Measurements from ENCODE around the gene TIPRL. TPM values are rescaled to one million over a fixed set of nuclear protein-coding genes. Genes with fewer than 3 reads are reported as not detected.

TIPRL gene
- total and polyA plus RNA-seq, 9 of the 15 experiments (the other 6 are each of a cell fraction or from before 2014, with no cell fraction given), result 41.4 to 90.2 (median 69.9) TPM

- TF ChIP-seq CEBPG (CRISPR knock-in tag; IDR thresholded peaks at IDR 0.05), result no peak
- peak; percentile 33 to 37; a peak in 3 of 4 replicates for TF ChIP-seq CEBPG (tag; conservative IDR thresholded peaks at IDR 0.05 in 1 of 2, IDR thresholded peaks at IDR 0.05 in 1 of 2)
- TF ChIP-seq ETS2 (tag; IDR thresholded peaks at IDR 0.05; ENCODE audit: borderline replicate concordance, poor library complexity, severe bottlenecking), result no peak
- TF ChIP-seq MIER1 (IDR thresholded peaks at IDR 0.05; ENCODE audit: low read depth), result no peak
- TF ChIP-seq CBX5 (IDR thresholded peaks at IDR 0.05; ENCODE audit: borderline replicate concordance, low read depth), result no peak
Measured at GRCh38 chr1:168223681-168224540, 45.1 kb downstream of the TIPRL start (continued).

- 61% methylated on average over 3 of the region's 3 CpGs for WGBS (ENCODE audit: insufficient coverage, low coverage, missing lambda C conversion rate)
- Histone ChIP-seq H4K20me1 (replicated peaks; ENCODE audit: control insufficient read depth, insufficient read depth, low read length) (peaks cover 6% of the 10 kb centered on the region; the same call in 1 of the 2 replicates), H3K9ac (ENCODE audit: insufficient read depth in 1 of 2, low read depth in 2 of 2, low read length in 2 of 2) (peak overlapping the region; percentile 85 to 99; a peak in 3 of 4 replicates), H3K27me3 (ENCODE audit: control insufficient read depth in 2 of 2, insufficient read depth in 2 of 2, low read length in 2 of 2) (no peaks in the 10 kb centered on the region), H3K4me1 (replicated peaks in 1 of 2; ENCODE audit: control insufficient read depth in 2 of 2, insufficient read depth in 2 of 2, low read length in 2 of 2) (peaks cover 20 to 33% of the 10 kb centered on the region in 2 experiments), H2AFZ (ENCODE audit: low read depth, low read length) (peak overlapping the region; percentile 88), H3K9me3 (replicated peaks; ENCODE audit: control insufficient read depth, insufficient read depth, low read depth, low read length) (no peaks in the 10 kb centered on the region), H3K4me2 (ENCODE audit: insufficient read depth, low read length) (peak overlapping the region; percentile 76), H3K27ac (ENCODE audit: extremely low read depth, low read depth, low read length) (peak overlapping the region; percentile 91), H3K79me2 (ENCODE audit: control insufficient read depth, insufficient read depth, low read length) (peaks cover 53% of the 10 kb centered on the region), H3K36me3 (ENCODE audit: control insufficient read depth, insufficient read depth, low read length) (peaks cover 25% of the 10 kb centered on the region; the same call in 2 of the 3 replicates), H3K9me1 (ENCODE audit: control insufficient read depth, insufficient read depth, low read length) (no peaks in the 10 kb centered on the region), H3K4me3 (no peak overlapping the region)
- ChIA-PET POLR2A (interaction anchor here (1.0 to 3.2 kb wide), 5 partner anchors 8 to 36 kb away, joined by 3 to 32 read pairs (median 4); no protein-coding TSS in a partner anchor), CTCF (ENCODE audit: low intra/inter-chr PET ratio) (interaction anchor here (1.3 kb wide), 1 partner anchor 143 kb away, joined by 3 read pairs; no protein-coding TSS in a partner anchor)
- intact Hi-C loops (cut with micrococcal nuclease) (loop anchor here (2.0 to 10.0 kb wide), 3 partner anchors 46 to 130 kb away; partner anchors contain the start of gene TIPRL), in situ Hi-C loops (cut with MboI) (no loop called here)
- no TSS peak for BruUV-seq (replicated peaks)
- DNase-seq (ENCODE audit: extremely low read depth in 1 of 4, low spot score in 3 of 4) (peak in 1 of 4 experiments; percentile 27), ATAC-seq (no peak), FAIRE-seq (no peak)
- TF ChIP-seq YY1 (IDR thresholded peaks at IDR 0.05; ENCODE audit: borderline replicate concordance in 1 of 3, control insufficient read depth in 1 of 3, extremely low read depth in 1 of 3, insufficient read depth in 3 of 3, insufficient read length in 1 of 3, insufficient replicate concordance in 2 of 3, low read depth in 1 of 3, low read length in 2 of 3) (peak in 1 of 3 experiments; percentile 4), BRF2 (IDR thresholded peaks at IDR 0.05; ENCODE audit: borderline replicate concordance, insufficient read depth, insufficient read length) (no peak), BACH1 (tag; IDR thresholded peaks at IDR 0.05) (peak; percentile 11; the same call in 1 of the 2 replicates), KAT7 (CRISPR knock-in tag; IDR thresholded peaks at IDR 0.05; ENCODE audit: borderline replicate concordance) (peak; percentile 47; the same call in 1 of the 2 replicates), ZNF280B (CRISPR knock-in tag; IDR thresholded peaks at IDR 0.05) (no peak), MCM3 (IDR thresholded peaks at IDR 0.05) (no peak), STAT5A (IDR thresholded peaks at IDR 0.05; ENCODE audit: borderline replicate concordance, low read length) (no peak), LCOR (CRISPR knock-in tag; IDR thresholded peaks at IDR 0.05) (peak; percentile 17; the same call in 1 of the 2 replicates), JUND (IDR thresholded peaks at IDR 0.05; ENCODE audit: borderline replicate concordance, low read depth, low read length) (0 out of 2 replicates have a peak, but pooled peaks have one; percentile 4), JUND (tag; IDR thresholded peaks at IDR 0.05; ENCODE audit: borderline replicate concordance, low read depth, low read length) (no peak)
Measured at GRCh38 chr1:168224991-168225390, 46.2 kb downstream of the TIPRL start.
